GM18858 (cell line): Measurements from ENCODE around the gene GUCY2C.
"Not testable (repeated sequence)": the region's sequence is repeated elsewhere in the genome, so short reads cannot be mapped to it uniquely, and the experiment has no call there.

Source experiments
- ATAC-seq: cut with Tn5 transposase; IDR thresholded peaks from one replicate; pipeline ENCODE4 v1.9.1; 2021; ENCODE audit not compliant: unreplicated experiment

GUCY2C gene

GRCh38 chr12:14689144-14689543 lies 7.3 kb downstream of the GUCY2C start:
- ATAC-seq = no peak

- not testable (repeated sequence) for ATAC-seq
Measured at GRCh38 chr12:14682231-14682630, 14.2 kb downstream of the GUCY2C start.

GRCh38 chr12:14681625-14682024 lies 14.8 kb downstream of the GUCY2C start:
- ATAC-seq = no peak

GRCh38 chr12:14681190-14681589 lies 15.2 kb downstream of the GUCY2C start:
- ATAC-seq = no peak

- ATAC-seq = no peak
Measured at GRCh38 chr12:14678547-14679150, 17.8 kb downstream of the GUCY2C start.

GRCh38 chr12:14668591-14668990 lies 27.8 kb downstream of the GUCY2C start:
- no peak for ATAC-seq

GRCh38 chr12:14665354-14666348 lies 30.7 kb downstream of the GUCY2C start:
- no peak for ATAC-seq

- no peak for ATAC-seq
Measured at GRCh38 chr12:14664434-14665023, 31.9 kb downstream of the GUCY2C start.

GRCh38 chr12:14663002-14663401 lies 33.4 kb downstream of the GUCY2C start:
- no peak for ATAC-seq

- no peak for ATAC-seq
Measured at GRCh38 chr12:14656846-14657245, 39.6 kb downstream of the GUCY2C start.

- ATAC-seq = no peak
Measured at GRCh38 chr12:14655284-14655683, 41.1 kb downstream of the GUCY2C start.

GRCh38 chr12:14654842-14655241 lies 41.6 kb downstream of the GUCY2C start:
- no peak for ATAC-seq

- no peak for ATAC-seq
Measured at GRCh38 chr12:14654416-14654815, 42.0 kb downstream of the GUCY2C start.

- no peak for ATAC-seq
Measured at GRCh38 chr12:14652483-14652882, 43.9 kb downstream of the GUCY2C start.

- ATAC-seq = no peak
Measured at GRCh38 chr12:14651371-14651770, 45.0 kb downstream of the GUCY2C start.

GRCh38 chr12:14650789-14651188 lies 45.6 kb downstream of the GUCY2C start:
- no peak for ATAC-seq

- ATAC-seq = no peak
Measured at GRCh38 chr12:14647028-14647750, 49.2 kb downstream of the GUCY2C start.

GRCh38 chr12:14643251-14643650 lies 53.1 kb downstream of the GUCY2C start:
- ATAC-seq = no peak

GRCh38 chr12:14638066-14638465 lies 58.3 kb downstream of the GUCY2C start:
- no peak for ATAC-seq

- ATAC-seq = no peak
Measured at GRCh38 chr12:14635776-14636175, 60.6 kb downstream of the GUCY2C start.

- ATAC-seq = no peak
Measured at GRCh38 chr12:14630793-14631192, 65.6 kb downstream of the GUCY2C start.
